OCI-LY1 (cell line): ENCODE measurements around the gene PGC.

Experiments
- CTCF ChIP-seq: fragments of 200-600 bp; sonication (generic), shearing (Covaris generic); IDR thresholded peaks from 2 replicates; pipeline ENCODE4 v1.5.1; 2017; ENCODE audit warnings: mild to moderate bottlenecking, antibody characterized with exemption, low read length, moderate library complexity, mixed read lengths
- EZH2 ChIP-seq: fragments of 200-600 bp; sonication (generic), shearing (Covaris generic); IDR thresholded peaks from 2 replicates; pipeline ENCODE4 v1.8.0; 2017; ENCODE audit warnings: borderline replicate concordance, mixed run types, mild to moderate bottlenecking, antibody characterized with exemption, low read length, moderate library complexity, mixed read lengths

- no peak for TF ChIP-seq CTCF
- TF ChIP-seq EZH2: no peak
These were observed 46.5 kb downstream of the PGC start for GRCh38 chr6:41700463-41701347.
